ENCODE data around the gene MPP4. TPM values are rescaled to one million over a fixed set of nuclear protein-coding genes. Genes with fewer than 3 reads are reported as not detected.

MPP4 gene
- total and polyA plus RNA-seq, 9 of the 15 experiments (the other 6 are each of a cell fraction or from before 2014, with no cell fraction given), result 0.03 to 0.08 TPM; not detected in 7

- FAIRE-seq (no peak), ATAC-seq (no peak), DNase-seq (ENCODE audit: extremely low read depth in 1 of 4, low spot score in 3 of 4) (no peak)
- Histone ChIP-seq H2AFZ (ENCODE audit: low read depth, low read length) (no peak overlapping the region), H4K20me1 (replicated peaks; ENCODE audit: control insufficient read depth, insufficient read depth, low read length) (no peaks in the 10 kb centered on the region), H3K27ac (ENCODE audit: extremely low read depth, low read depth, low read length) (no peak overlapping the region), H3K9me3 (replicated peaks; ENCODE audit: control insufficient read depth, insufficient read depth, low read depth, low read length) (no peaks in the 10 kb centered on the region), H3K4me3 (no peak overlapping the region), H3K36me3 (ENCODE audit: control insufficient read depth, insufficient read depth, low read length) (peaks cover 13% of the 10 kb centered on the region; the same call in 2 of the 3 replicates), H3K4me2 (ENCODE audit: insufficient read depth, low read length) (no peak overlapping the region), H3K4me1 (replicated peaks in 1 of 2; ENCODE audit: control insufficient read depth in 2 of 2, insufficient read depth in 2 of 2, low read length in 2 of 2) (no peaks in the 10 kb centered on the region), H3K27me3 (ENCODE audit: control insufficient read depth in 2 of 2, insufficient read depth in 2 of 2, low read length in 2 of 2) (no peaks in the 10 kb centered on the region), H3K9me1 (ENCODE audit: control insufficient read depth, insufficient read depth, low read length) (no peaks in the 10 kb centered on the region), H3K9ac (ENCODE audit: insufficient read depth in 1 of 2, low read depth in 2 of 2, low read length in 2 of 2) (no peak overlapping the region), H3K79me2 (ENCODE audit: control insufficient read depth, insufficient read depth, low read length) (no peaks in the 10 kb centered on the region)
- intact Hi-C loops (cut with micrococcal nuclease), result no loop called here
- ChIA-PET POLR2A (no interaction called here), CTCF (ENCODE audit: low intra/inter-chr PET ratio) (no interaction called here)
- in situ Hi-C loops (cut with MboI), result no loop called here
- no TSS peak for BruUV-seq (replicated peaks)
- 73% methylated on average over 2 of the region's 2 CpGs for WGBS (ENCODE audit: insufficient coverage, low coverage, missing lambda C conversion rate)
- TF ChIP-seq E2F5 (CRISPR knock-in tag; IDR thresholded peaks at IDR 0.05) (no peak), MAFK (IDR thresholded peaks at IDR 0.05; ENCODE audit: low read length) (no peak), FOXP4 (CRISPR knock-in tag; IDR thresholded peaks at IDR 0.05; ENCODE audit: borderline replicate concordance) (no peak), HNRNPLL (IDR thresholded peaks at IDR 0.05; ENCODE audit: low read depth, low read length, poor library complexity, severe bottlenecking) (no peak), ZNF668 (CRISPR knock-in tag; IDR thresholded peaks at IDR 0.05) (no peak), HMG20B (CRISPR knock-in tag; IDR thresholded peaks at IDR 0.05) (no peak), TRIM28 (IDR thresholded peaks at IDR 0.05) (no peak), ZNF143 (CRISPR knock-in tag; IDR thresholded peaks at IDR 0.05) (no peak), TFAM (CRISPR knock-in tag; conservative IDR thresholded peaks at IDR 0.05) (no peak), KLF16 (IDR thresholded peaks at IDR 0.05) (no peak), ZZZ3 (IDR thresholded peaks at IDR 0.05) (no peak), FOSL1 (tag; conservative IDR thresholded peaks at IDR 0.05) (no peak), TOE1 (IDR thresholded peaks at IDR 0.05; ENCODE audit: borderline replicate concordance) (no peak), TOE1 (CRISPR knock-in tag; IDR thresholded peaks at IDR 0.05; ENCODE audit: borderline replicate concordance, low read depth) (no peak)
- TF ChIP-seq, protein P1, sequence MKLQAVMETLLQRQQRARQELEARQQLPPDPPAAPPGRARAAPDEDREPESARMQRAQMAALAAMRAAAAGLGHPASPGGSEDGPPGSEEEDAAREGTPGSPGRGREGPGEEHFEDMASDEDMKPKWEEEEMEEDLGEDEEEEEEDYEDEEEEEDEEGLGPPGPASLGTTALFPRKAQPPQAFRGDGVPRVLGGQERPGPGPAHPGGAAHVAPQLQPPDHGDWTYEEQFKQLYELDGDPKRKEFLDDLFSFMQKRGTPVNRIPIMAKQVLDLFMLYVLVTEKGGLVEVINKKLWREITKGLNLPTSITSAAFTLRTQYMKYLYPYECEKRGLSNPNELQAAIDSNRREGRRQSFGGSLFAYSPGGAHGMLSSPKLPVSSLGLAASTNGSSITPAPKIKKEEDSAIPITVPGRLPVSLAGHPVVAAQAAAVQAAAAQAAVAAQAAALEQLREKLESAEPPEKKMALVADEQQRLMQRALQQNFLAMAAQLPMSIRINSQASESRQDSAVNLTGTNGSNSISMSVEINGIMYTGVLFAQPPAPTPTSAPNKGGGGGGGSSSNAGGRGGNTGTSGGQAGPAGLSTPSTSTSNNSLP (IDR thresholded peaks at IDR 0.05; ENCODE audit: borderline replicate concordance, low read depth, low read length), result no peak
- TF ChIP-seq, protein P2, sequence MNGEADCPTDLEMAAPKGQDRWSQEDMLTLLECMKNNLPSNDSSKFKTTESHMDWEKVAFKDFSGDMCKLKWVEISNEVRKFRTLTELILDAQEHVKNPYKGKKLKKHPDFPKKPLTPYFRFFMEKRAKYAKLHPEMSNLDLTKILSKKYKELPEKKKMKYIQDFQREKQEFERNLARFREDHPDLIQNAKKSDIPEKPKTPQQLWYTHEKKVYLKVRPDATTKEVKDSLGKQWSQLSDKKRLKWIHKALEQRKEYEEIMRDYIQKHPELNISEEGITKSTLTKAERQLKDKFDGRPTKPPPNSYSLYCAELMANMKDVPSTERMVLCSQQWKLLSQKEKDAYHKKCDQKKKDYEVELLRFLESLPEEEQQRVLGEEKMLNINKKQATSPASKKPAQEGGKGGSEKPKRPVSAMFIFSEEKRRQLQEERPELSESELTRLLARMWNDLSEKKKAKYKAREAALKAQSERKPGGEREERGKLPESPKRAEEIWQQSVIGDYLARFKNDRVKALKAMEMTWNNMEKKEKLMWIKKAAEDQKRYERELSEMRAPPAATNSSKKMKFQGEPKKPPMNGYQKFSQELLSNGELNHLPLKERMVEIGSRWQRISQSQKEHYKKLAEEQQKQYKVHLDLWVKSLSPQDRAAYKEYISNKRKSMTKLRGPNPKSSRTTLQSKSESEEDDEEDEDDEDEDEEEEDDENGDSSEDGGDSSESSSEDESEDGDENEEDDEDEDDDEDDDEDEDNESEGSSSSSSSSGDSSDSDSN (IDR thresholded peaks at IDR 0.05; ENCODE audit: borderline replicate concordance in 1 of 2, low read depth in 2 of 2, low read length in 2 of 2), result no peak
These were observed 37.0 kb upstream of the MPP4 start for GRCh38 chr2:201735486-201735885.

Data from K562 (cell line).